NCI-H2196 treated with DMSO at 0.1 percent for 48 hours (cell line): ENCODE measurements around the gene KCNAB2.
A peak's percentile ranks its signal among the peaks of the same experiment; 100 is the strongest.

Experiments
- DNase-seq: peaks from one replicate; lab custom pipeline; 2025; ENCODE audit not compliant: unreplicated experiment; lab: John Stamatoyannopoulos, UW

Gene KCNAB2

GRCh38 chr1:6106977-6107376, 61.3 kb downstream of the KCNAB2 start:
- DNase-seq = no peak

- no peak for DNase-seq
Measured at GRCh38 chr1:6107409-6108356, 62.0 kb downstream of the KCNAB2 start.

DNA sequence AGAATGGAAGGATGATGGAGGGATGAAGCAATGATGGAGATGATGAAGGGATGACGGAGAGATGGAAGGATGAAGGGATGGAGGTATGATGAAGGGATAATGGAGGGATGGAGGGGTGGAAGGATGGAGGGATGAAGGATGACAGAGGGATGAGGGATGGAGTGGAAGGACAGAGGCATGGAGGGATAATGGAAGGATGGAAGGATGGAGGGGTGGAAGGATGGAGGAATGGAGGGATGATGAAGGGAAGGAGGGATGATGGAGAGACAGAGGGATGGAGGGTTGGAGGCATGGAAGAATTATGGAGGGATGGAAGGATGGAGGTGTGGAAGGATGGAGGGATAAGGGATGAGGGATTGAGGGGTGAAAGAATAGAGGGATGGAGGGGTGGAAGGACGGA, 62.8 kb downstream of the KCNAB2 start:
- DNase-seq = no peak

DNA sequence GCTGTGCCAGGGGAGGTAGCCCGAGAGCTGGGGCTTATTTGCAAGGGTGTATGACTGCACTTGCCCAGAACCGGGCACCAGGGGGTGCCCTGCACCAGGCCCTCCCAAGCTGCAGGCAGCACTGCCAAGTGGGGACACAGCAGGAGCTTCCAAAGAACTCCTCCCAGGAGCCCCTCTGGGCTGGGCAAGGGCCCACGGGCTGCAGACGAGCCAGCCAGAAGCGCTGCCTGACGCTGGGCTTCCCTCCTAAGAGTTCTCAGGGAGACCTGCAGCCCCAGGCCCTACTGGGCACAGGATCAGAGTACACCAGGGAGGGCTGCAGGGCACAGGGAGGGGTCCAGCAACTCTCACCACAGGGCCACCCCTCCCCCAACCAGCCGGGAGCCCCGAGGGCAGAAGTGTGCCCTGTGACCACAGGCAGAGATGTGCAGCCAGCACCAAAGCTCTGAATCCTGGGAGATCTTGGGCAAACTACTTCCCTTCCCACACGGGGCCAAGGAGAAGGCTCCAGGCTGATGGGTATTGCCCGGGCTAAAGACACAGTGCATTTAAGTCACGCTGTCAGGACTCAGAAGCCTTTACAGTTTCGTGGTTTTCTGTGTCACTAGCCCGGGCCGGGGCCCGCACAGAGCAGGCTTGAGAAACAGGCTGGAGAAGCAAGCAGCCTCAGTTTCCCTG, 63.4 kb downstream of the KCNAB2 start:
- DNase-seq = peak; percentile 27

- DNase-seq = no peak
Measured at GRCh38 chr1:6109688-6110087, 64.0 kb downstream of the KCNAB2 start.

DNA sequence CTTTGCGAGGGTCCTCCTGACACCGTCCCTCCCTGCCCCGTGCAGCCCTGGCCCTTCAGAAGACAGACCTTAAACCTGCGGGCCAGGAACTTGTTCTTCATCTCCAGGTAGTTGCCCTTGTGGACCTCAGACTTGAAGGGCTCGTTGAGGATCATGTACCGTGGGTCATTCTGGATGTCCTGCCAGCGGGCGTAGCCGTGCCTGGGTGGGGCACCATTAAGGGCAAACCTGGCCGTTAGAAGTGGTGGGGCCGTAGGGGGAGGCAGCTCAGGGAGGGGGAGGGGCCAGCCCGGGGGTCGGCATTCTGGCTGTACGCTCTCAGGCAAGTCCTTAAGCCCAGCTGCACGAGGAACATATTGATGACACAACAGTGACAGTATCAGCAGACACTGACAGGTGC, 64.6 kb downstream of the KCNAB2 start:
- DNase-seq = no peak

GRCh38 chr1:6111571-6111970, 65.9 kb downstream of the KCNAB2 start:
- peak; percentile 26 for DNase-seq

- DNase-seq = no peak
Measured at GRCh38 chr1:6111991-6112689, 66.5 kb downstream of the KCNAB2 start.

- DNase-seq = no peak
Measured at GRCh38 chr1:6112690-6113005, 67.0 kb downstream of the KCNAB2 start.

DNA sequence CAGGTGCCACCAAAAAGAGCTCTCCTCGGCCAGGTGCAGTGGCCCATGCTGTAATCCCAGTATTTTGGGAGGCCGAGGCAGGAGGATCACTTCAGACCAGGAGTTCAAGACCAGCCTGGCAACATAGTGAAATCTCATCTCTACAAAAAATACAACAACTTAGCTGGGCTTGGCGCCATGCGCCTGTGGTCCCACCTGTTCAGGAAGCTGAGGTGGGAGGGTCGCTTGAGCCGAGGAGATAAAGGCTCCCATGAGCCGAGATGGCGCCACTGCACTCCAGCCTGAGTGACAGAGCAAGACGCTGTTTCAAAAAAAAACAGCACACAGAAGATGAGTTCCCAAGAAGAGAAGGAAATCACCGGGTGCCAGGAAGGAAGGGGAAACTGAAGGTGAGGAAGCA, 67.4 kb downstream of the KCNAB2 start:
- no peak for DNase-seq

- DNase-seq = no peak
Measured at GRCh38 chr1:6113745-6114144, 68.1 kb downstream of the KCNAB2 start.

- DNase-seq = no peak
Measured at GRCh38 chr1:6116137-6116536, 70.4 kb downstream of the KCNAB2 start.

GRCh38 chr1:6117064-6117463, 71.4 kb downstream of the KCNAB2 start:
- DNase-seq = no peak

GRCh38 chr1:6117624-6118023, 71.9 kb downstream of the KCNAB2 start:
- DNase-seq = no peak

GRCh38 chr1:6118415-6118814, 72.7 kb downstream of the KCNAB2 start:
- no peak for DNase-seq

- DNase-seq = no peak
Measured at GRCh38 chr1:6121021-6121421, 75.3 kb downstream of the KCNAB2 start.

DNA sequence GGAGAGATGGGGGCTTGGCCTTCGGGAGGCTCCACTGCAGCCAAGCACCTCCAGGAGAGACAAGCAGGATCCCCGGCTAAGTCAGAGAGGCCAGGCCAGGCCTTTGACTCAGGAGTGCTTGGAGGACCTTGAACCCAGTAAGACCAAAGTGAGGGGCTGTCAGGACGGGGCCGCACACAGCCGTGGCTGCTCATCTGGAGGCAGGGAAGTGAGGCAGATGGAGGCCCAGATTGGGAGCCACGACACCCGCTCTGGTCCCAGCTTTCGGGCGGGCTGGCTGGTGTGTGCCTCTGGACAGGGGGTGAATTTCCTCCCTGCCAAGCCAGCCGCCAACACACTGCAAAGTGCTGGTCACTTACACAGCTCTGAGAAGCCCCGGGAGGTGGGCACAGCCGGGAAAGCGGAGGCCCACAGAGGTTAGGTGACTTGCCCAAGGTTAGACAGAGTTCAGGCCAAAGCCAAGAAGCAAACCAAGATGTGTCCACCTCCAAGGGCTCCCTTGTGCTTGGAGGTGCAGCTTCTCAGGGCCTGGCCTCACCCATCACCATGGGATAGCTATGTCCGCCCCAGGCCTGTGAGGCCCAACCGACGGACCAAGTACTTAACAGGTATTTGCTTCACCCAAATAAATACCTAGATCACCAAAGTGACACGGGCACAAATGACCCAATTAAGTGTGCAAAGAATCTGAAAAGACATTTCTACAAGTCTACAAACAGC, 76.1 kb downstream of the KCNAB2 start:
- no peak for DNase-seq

DNA sequence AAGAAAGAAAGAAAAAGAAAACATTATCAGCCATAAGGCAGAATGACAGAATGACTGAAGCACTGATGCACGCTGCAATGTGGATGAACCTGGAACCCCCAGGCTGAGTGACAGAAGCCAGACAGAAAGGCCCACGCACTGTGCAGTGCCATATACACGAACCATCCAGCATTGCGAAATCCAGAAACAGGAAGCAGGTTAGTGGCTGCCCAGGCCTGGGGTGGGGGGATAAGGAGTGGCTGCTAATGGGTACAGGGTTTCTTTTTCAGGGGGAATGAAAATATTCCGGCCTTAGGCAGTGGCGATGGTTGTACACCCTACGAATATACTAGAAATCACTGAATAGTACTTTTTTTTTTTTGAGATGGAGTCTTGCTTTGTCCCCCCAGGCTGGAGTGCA, 77.4 kb downstream of the KCNAB2 start:
- no peak for DNase-seq

GRCh38 chr1:6123816-6124215, 78.1 kb downstream of the KCNAB2 start:
- no peak for DNase-seq

- no peak for DNase-seq
Measured at GRCh38 chr1:6124341-6124740, 78.7 kb downstream of the KCNAB2 start.

GRCh38 chr1:6124746-6125365, 79.2 kb downstream of the KCNAB2 start:
- no peak for DNase-seq
